LHCN-M2 (cell line): ENCODE data around the gene CEP112. TPM values are rescaled to one million over a fixed set of nuclear protein-coding genes. Genes with fewer than 3 reads are reported as not detected.
"Not testable (repeated sequence)": the region's sequence is repeated elsewhere in the genome, so short reads cannot be mapped to it uniquely, and the experiment has no call there.

Experiments
- DNase-seq: peaks from one replicate; pipeline ENCODE4 v3.0.0-alpha.2; 2012; ENCODE audit warnings: low read depth
- total RNA-seq: library from RNA; depleted of rRNA; stranded (reverse); fragments of >200 nt; gene quantifications from 2 replicates; pipeline ENCODE4 v1.2.3, GENCODE V29; 2014

The CEP112 gene
- total RNA-seq, 1 experiment from 2014 or later, result 37.2 TPM

DNA sequence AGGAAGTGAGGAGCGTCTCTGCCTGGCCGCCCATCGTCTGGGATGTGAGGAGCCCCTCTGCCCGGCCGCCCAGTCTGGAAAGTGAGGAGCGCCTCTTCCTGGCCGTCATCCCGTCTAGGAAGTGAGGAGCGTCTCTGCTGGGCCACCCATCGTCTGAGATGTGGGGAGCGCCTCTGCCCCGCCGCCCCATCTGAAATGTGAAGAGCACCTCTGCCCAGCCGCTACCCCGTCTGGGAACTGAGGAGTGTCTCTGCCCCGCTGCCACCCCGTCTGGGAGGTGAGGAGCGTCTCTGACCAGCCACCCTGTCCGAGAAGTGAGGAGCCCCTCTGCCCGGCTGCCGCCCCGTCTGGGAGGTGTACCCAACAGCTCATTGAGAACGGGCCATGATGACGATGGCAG, 354.7 kb downstream of the CEP112 start:
- not testable (repeated sequence) for DNase-seq

- no peak for DNase-seq
Observed at GRCh38 chr17:65833214-65833613, 358.7 kb downstream of the CEP112 start.

GRCh38 chr17:65830356-65830755, 361.6 kb downstream of the CEP112 start:
- no peak for DNase-seq

DNA sequence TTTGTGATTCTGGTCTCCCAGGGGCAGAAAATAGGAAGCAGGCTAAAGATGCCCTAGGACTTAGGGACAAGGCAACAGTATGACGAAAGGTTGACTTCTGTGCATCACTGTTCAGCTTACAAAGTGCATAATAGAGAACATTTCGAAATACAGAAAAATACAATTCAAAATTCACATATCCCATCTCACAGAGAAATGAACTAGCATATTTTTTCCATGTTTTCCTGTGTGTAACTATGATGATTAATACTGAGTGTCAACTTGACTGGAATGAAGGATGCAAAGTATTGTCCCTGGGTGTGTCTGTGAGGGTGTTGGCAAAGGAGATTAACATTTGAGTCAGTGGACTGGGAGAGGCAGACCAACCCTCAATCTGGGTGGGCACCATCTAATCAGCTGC, 365.4 kb downstream of the CEP112 start:
- DNase-seq, result peak; percentile 31

GRCh38 chr17:65824901-65825300, 367.0 kb downstream of the CEP112 start:
- no peak for DNase-seq

DNA sequence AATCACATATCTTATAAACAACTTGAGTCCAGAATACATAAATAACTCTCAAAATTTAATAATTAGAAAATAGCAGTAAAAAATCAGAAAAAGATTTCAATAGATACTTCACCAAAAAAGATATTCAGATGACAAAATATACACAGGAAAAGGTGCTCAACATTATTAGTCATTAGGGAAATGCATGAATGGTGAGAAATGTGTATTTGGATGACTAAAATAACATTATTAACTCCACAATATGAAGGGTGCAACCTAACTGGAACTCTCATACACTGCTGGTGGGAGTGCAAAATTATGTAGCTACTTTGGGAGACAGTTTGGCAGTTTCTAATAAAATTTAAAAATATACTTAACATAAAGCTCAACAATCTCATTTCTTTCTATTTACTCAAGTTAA, 368.2 kb downstream of the CEP112 start:
- DNase-seq, result no peak

- no peak for DNase-seq
Observed at GRCh38 chr17:65820811-65821210, 371.1 kb downstream of the CEP112 start.

DNA sequence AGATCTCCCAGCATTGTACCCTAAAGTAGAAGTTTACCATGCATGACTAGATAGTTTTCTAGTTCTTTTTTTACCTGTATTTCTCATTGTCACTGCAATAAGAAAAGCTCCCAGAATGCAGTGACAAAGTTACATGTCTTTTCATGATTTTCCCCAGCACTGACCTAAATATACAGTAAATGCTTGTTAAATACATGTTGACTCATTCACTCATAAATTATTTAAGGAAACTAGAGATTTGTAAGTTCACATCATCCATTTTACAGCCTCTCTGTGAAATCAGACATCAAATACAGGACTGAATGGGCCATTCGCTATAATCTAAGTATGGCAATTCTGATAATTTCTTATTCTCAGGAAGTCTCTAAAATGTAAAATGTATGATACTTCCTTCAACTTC, 371.6 kb downstream of the CEP112 start:
- no peak for DNase-seq

DNA sequence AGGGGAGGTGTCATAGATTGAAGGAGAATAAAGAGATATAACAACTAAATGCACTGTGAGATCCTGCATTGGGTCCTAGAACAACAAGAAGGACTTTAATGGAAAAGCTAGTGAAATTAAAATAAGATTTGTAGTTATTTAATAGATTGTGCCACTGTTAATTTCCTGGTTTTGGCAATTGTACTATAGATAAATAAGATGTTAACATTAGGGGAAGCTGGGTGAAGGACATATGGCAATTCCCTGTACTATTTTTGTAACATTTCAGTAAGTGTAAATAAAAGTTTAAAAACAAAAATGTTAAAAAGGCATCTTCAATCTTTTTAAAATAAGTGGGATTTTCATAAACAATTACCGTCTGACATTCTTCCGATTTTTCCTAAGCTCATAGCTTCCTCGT, 372.1 kb downstream of the CEP112 start:
- DNase-seq, result no peak

- DNase-seq, result no peak
Observed at GRCh38 chr17:65817951-65818350, 374.0 kb downstream of the CEP112 start.

- DNase-seq, result no peak
Observed at GRCh38 chr17:65814418-65814817, 377.5 kb downstream of the CEP112 start.

DNA sequence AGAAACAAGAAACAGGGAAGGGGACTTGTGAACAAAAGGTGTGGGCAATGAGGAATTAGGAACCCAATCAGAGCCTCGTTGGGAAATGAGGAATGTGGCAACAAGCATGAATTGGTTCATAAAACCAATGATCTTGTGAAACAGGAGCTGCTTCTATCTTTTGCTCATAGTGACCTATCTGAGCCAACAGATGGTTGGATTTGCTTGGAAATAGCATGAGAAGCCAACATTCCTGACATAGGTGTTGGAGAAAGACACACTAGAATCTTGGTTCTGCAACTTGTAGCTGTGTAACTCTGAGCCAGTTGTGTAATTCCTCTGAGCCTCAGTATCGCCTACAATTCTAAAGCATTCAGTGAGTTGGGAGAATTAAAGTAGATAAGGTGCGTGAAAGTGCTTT, 378.6 kb downstream of the CEP112 start:
- DNase-seq, result no peak

DNA sequence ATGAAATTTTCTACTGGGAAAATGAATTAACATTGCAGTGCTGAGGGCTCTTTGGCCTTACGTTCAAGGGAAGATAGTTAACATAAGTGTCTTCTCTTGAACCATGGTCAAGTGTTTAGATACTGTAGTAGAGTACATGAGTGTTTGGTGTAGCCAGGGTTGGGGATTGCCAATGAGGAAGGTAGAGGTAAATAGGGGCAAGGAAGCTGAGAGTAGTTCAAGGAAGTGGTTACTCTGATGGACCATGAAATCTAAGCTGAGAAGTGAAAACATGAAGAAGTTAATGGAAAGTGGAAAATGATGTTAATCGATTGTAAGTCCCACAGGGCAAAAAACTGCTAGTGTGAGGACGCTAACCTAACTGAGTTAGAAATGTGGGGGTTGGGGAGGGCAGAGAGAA, 380.9 kb downstream of the CEP112 start:
- DNase-seq, result no peak

GRCh38 chr17:65809366-65809765, 382.6 kb downstream of the CEP112 start:
- DNase-seq, result peak; percentile 32

GRCh38 chr17:65808566-65808965, 383.4 kb downstream of the CEP112 start:
- DNase-seq, result not testable (repeated sequence)

DNA sequence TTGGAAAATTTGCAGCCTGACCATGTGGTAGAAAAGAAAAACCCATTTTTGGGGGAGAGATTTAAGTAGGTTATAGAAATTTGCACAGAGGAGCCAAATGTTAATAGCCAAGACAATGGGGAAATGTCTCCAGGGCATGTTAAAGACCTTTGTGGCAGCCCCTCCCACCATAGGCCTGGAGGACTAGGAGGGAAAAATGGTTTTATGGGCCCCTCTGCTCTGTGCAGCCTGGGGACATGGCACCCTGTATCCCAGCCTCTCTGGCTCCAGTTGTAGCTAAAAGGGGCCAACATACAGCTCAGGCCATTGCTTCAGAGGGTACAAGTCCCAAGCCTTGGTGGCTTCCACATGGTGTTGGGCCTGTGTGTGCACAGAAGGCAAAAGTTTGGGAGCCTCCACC, 384.6 kb downstream of the CEP112 start:
- no peak for DNase-seq

- DNase-seq, result no peak
Observed at GRCh38 chr17:65801513-65801912, 390.4 kb downstream of the CEP112 start.

DNA sequence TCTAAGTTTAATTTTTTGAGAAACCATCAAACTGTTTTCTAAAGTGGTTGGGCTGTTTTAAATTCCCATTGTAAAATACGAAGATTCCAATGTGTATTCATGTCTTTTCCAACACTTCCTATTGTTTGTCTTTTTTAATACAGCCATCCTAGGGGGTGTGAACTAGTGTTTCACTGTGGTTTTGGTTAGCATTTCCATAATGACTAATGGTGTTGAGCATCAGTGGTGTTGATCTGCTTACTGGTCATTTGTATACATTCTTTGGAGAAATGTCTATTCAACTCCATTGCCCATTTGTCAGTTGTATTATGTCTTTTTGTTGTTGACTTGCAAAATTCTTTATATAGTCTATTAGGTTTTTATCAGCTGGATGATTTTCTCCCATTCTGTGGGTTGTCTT, 391.3 kb downstream of the CEP112 start:
- DNase-seq, result peak; percentile 31

DNA sequence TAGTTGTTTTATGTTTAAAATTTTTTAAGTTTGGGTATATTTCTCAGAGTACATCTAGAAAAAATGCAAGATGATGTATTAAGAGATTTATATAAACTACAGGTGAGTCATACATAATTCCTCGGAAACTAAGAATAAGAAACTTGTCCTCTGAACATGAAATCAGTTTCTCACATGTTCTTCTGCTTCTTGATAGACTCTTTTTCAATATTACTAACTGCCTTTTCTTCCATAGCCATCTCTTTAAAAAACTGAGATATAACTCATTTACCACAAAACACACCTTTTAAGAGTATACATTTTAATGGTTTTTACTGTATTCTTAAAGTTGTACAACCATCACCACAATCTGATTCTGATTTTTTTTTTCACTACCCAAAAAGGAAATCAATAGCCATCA, 392.1 kb downstream of the CEP112 start:
- DNase-seq, result no peak

GRCh38 chr17:65799454-65799853, 392.5 kb downstream of the CEP112 start:
- no peak for DNase-seq

- no peak for DNase-seq
Observed at GRCh38 chr17:65797809-65798208, 394.1 kb downstream of the CEP112 start.

DNA sequence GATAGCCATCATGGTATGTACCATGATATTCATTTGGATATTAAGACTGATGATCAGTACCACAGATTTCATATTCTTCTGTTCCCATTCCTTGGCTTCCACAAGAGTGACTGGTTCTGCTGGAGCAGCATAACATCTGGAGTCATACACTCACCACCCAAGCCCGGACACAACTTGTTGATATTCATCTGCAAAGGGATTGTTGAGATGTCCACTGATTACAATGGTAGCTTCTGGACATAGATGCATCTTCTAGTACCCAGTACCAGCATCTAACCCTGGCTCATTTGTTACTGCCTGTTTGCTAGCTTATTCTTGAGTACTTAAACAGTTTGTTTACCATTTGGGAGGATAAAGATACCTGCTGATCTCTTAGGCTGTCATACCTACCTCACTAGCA, 394.8 kb downstream of the CEP112 start:
- no peak for DNase-seq

- DNase-seq, result peak; percentile 26
Observed at GRCh38 chr17:65794572-65794971, 397.4 kb downstream of the CEP112 start.

DNA sequence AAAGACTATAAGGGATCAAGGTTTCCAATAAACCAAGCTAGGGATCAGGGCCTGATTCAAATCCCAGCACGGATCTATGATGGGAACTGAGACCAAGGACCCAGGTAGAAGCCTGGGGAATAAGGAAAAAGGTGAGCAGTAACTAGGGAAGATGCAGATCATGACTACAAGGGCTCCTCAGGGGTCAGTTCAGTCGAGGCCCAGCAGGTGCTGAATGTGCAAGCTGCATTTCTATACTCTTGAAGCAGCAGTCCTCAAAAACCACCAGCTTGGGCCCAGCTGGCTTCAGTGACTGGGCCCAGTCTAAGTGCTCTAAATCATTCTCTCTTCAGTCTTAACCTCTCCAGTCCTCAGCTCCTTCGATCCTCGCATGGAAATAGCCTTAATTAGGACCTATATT, 401.7 kb downstream of the CEP112 start:
- DNase-seq, result no peak

DNA sequence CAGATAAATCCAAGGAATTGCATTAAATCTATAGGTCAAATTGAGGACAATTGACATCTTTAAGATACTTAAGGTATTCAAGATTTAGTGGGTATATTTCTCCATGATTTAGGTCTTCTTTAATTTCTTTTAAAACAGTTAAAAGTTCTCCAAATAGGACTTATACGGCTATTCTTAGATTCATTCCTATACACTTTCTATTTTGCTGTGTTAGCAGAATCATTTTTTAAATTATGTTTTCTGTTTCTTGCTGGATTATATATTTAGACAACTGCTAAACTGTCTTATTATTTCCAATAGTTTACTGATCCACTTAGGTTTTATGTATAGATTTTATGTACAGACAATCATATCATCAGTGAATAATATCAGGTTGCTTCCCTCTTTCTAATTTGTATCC, 404.4 kb downstream of the CEP112 start:
- DNase-seq, result no peak
